H9 (cell line): ENCODE data around the gene CLIP3. TPM values are rescaled to one million over a fixed set of nuclear protein-coding genes. Genes with fewer than 3 reads are reported as not detected.

Experiments used
- DNase-seq: peaks from one replicate; pipeline ENCODE4 v3.0.0-alpha.2; 2017
- H2AFZ ChIP-seq: one replicate; pipeline ENCODE4 v1.6.1; 2013; ENCODE audit warnings: mild to moderate bottlenecking, low read length, control low read depth, moderate library complexity
- H2AK5ac ChIP-seq: 2 replicates; pipeline ENCODE4 v1.6.1; 2013; ENCODE audit warnings: low read length, control low read depth, mixed read lengths; ENCODE audit not compliant: insufficient read length
- H2BK120ac ChIP-seq: one replicate; pipeline ENCODE4 v1.6.1; 2013; ENCODE audit warnings: low read depth, mild to moderate bottlenecking, low read length, control low read depth, inconsistent platforms; ENCODE audit not compliant: poor library complexity, severe bottlenecking
- H2BK12ac ChIP-seq: 2 replicates; pipeline ENCODE4 v1.6.1; 2013; ENCODE audit warnings: low read length, control low read depth, mixed read lengths, low read depth; ENCODE audit not compliant: insufficient read length
- H2BK15ac ChIP-seq: 2 replicates; pipeline ENCODE4 v1.6.1; 2013; ENCODE audit warnings: low read depth, low read length, control low read depth
- H2BK20ac ChIP-seq: one replicate; pipeline ENCODE4 v1.6.1; 2013; ENCODE audit warnings: low read depth, mild to moderate bottlenecking, low read length, control low read depth, inconsistent platforms; ENCODE audit not compliant: poor library complexity, severe bottlenecking
- H2BK5ac ChIP-seq: 2 replicates; pipeline ENCODE4 v1.6.1; 2013; ENCODE audit warnings: low read length, control low read depth, mixed read lengths; ENCODE audit not compliant: insufficient read length
- H3K14ac ChIP-seq: 2 replicates; pipeline ENCODE4 v1.6.1; 2013; ENCODE audit warnings: low read length, control low read depth; ENCODE audit not compliant: insufficient read depth
- H3K18ac ChIP-seq: 2 replicates; pipeline ENCODE4 v1.6.1; 2013; ENCODE audit warnings: low read depth, mild to moderate bottlenecking, mixed read lengths, low read length, control low read depth; ENCODE audit not compliant: insufficient read length
- H3K23ac ChIP-seq: 2 replicates; pipeline ENCODE4 v1.6.1; 2013; ENCODE audit warnings: low read length, control low read depth, mixed read lengths, low read depth; ENCODE audit not compliant: insufficient read length
- H3K23me2 ChIP-seq: 2 replicates; pipeline ENCODE4 v1.6.1; 2013; ENCODE audit warnings: low read depth, mild to moderate bottlenecking, mixed read lengths, low read length, control low read depth; ENCODE audit not compliant: insufficient read length, poor library complexity, severe bottlenecking
- H3K27ac ChIP-seq: 2 replicates; pipeline ENCODE4 v1.5.1; 2013; ENCODE audit warnings: low read length, control low read depth, mixed read lengths, low read depth; ENCODE audit not compliant: insufficient read length
- H3K27me3 ChIP-seq: 2 replicates; pipeline ENCODE4 v1.6.1; 2013; ENCODE audit warnings: low read length, control low read depth, inconsistent platforms; ENCODE audit not compliant: insufficient read depth
- H3K4ac ChIP-seq: 2 replicates; pipeline ENCODE4 v1.6.1; 2013; ENCODE audit warnings: low read depth, mild to moderate bottlenecking, control low read depth, inconsistent platforms, low read length, moderate library complexity
- H3K4me1 ChIP-seq: 2 replicates; pipeline ENCODE4 v1.6.1; 2013; ENCODE audit warnings: low read length, control low read depth, inconsistent platforms; ENCODE audit not compliant: insufficient read depth
- H3K4me2 ChIP-seq: 2 replicates; pipeline ENCODE4 v1.6.1; 2013; ENCODE audit warnings: low read length, control low read depth, mixed read lengths; ENCODE audit not compliant: insufficient read length, insufficient read depth
- H3K56ac ChIP-seq: 2 replicates; pipeline ENCODE4 v1.6.1; 2013; ENCODE audit warnings: low read depth, mild to moderate bottlenecking, mixed read lengths, low read length, control low read depth; ENCODE audit not compliant: insufficient read length
- H3K79me1 ChIP-seq: 2 replicates; pipeline ENCODE4 v1.6.1; 2013; ENCODE audit warnings: low read depth, mild to moderate bottlenecking, moderate library complexity, low read length, control low read depth, inconsistent platforms; ENCODE audit not compliant: insufficient read depth, poor library complexity, severe bottlenecking
- H3K79me2 ChIP-seq: 2 replicates; pipeline ENCODE4 v1.6.1; 2013; ENCODE audit warnings: low read length, control low read depth, inconsistent platforms; ENCODE audit not compliant: insufficient read depth
- H3K9ac ChIP-seq: 2 replicates; pipeline ENCODE4 v1.6.1; 2013; ENCODE audit warnings: low read length, control low read depth, mixed read lengths; ENCODE audit not compliant: insufficient read length; ENCODE audit errors: extremely low read depth
- H3K9me3 ChIP-seq: one replicate; pipeline ENCODE4 v1.6.1; 2013; ENCODE audit warnings: low read depth, low read length, inconsistent platforms; ENCODE audit not compliant: control insufficient read depth
- H3T11ph ChIP-seq: one replicate; pipeline ENCODE4 v1.6.1; 2013; ENCODE audit warnings: mild to moderate bottlenecking, low read length, control low read depth, inconsistent platforms
- H4K20me1 ChIP-seq: one replicate; pipeline ENCODE4 v1.6.1; 2013; ENCODE audit not compliant: control insufficient read depth, insufficient read length, insufficient read depth
- H4K5ac ChIP-seq: 2 replicates; pipeline ENCODE4 v1.6.1; 2013; ENCODE audit warnings: low read depth, mild to moderate bottlenecking, mixed read lengths, low read length, control low read depth; ENCODE audit not compliant: insufficient read length
- H4K8ac ChIP-seq: replicated peaks from 2 replicates; pipeline ENCODE4 v1.6.1; 2013; ENCODE audit warnings: low read length, control low read depth, mixed read lengths, low read depth; ENCODE audit not compliant: insufficient read length
- H4K91ac ChIP-seq: 2 replicates; pipeline ENCODE4 v1.6.1; 2013; ENCODE audit warnings: low read depth, mild to moderate bottlenecking, moderate library complexity, mixed read lengths, low read length, control low read depth; ENCODE audit not compliant: insufficient read length
- H3K27ac Mint-ChIP-seq, 3 experiments: 2 replicates in 2 of 3; 3 replicates in 1 of 3; pipeline ENCODE4 v1.8.0; 2020 to 2021; ENCODE audit warnings: mixed read lengths in 3 of 3, mild to moderate bottlenecking in 1 of 3, moderate library complexity in 1 of 3
- H3K27me3 Mint-ChIP-seq: 2 replicates; pipeline ENCODE4 v1.8.0; 2021; ENCODE audit warnings: low read depth, mild to moderate bottlenecking, moderate library complexity, mixed read lengths
- H3K36me3 Mint-ChIP-seq, 3 experiments: 2 replicates in 2 of 3; 3 replicates in 1 of 3; pipeline ENCODE4 v1.8.0; 2020 to 2021; ENCODE audit warnings: low read depth in 3 of 3, mixed read lengths in 3 of 3; ENCODE audit not compliant: insufficient read depth in 1 of 3
- H3K4me1 Mint-ChIP-seq, 2 experiments: 2 replicates each; pipeline ENCODE4 v1.8.0; 2020; ENCODE audit warnings: mixed read lengths in 2 of 2
- H3K4me3 Mint-ChIP-seq, 2 experiments: 2 replicates in 1 of 2; 3 replicates in 1 of 2; pipeline ENCODE4 v1.8.0; 2020 to 2021; ENCODE audit warnings: mild to moderate bottlenecking in 2 of 2, mixed read lengths in 2 of 2, moderate library complexity in 1 of 2
- H3K9me3 Mint-ChIP-seq, 2 experiments: 2 replicates in 1 of 2; 3 replicates in 1 of 2; pipeline ENCODE4 v1.8.0; 2020; ENCODE audit warnings: mild to moderate bottlenecking in 2 of 2, mixed read lengths in 2 of 2, moderate library complexity in 1 of 2
- whole genome bisulfite sequencing: extraction: QIAGEN DNeasy Blood & Tissue Kit; methylation state at CpG from one replicate; pipeline ENCODE4 v1.1.7; 2013; ENCODE audit warnings: missing lambda C conversion rate, low lambda C conversion rate, mixed read lengths; ENCODE audit not compliant: insufficient read length; ENCODE audit errors: extremely low coverage; 5-methylcytosine and 5-hydroxymethylcytosine counted together
- total RNA-seq: library from RNA; stranded (reverse); gene quantifications from 2 replicates; pipeline ENCODE4 v1.2.1, GENCODE V29; 2021
- TF ChIP-seq, protein P1 (sequence below): fragments of 200-600 bp; sonication (generic); conservative IDR thresholded peaks from 3 replicates; pipeline ENCODE4 v1.8.0; 2021; ENCODE audit warnings: antibody characterized with exemption, mild to moderate bottlenecking

CLIP3 gene
- total RNA-seq, 1 experiment from 2014 or later = 19.7 TPM

DNA sequence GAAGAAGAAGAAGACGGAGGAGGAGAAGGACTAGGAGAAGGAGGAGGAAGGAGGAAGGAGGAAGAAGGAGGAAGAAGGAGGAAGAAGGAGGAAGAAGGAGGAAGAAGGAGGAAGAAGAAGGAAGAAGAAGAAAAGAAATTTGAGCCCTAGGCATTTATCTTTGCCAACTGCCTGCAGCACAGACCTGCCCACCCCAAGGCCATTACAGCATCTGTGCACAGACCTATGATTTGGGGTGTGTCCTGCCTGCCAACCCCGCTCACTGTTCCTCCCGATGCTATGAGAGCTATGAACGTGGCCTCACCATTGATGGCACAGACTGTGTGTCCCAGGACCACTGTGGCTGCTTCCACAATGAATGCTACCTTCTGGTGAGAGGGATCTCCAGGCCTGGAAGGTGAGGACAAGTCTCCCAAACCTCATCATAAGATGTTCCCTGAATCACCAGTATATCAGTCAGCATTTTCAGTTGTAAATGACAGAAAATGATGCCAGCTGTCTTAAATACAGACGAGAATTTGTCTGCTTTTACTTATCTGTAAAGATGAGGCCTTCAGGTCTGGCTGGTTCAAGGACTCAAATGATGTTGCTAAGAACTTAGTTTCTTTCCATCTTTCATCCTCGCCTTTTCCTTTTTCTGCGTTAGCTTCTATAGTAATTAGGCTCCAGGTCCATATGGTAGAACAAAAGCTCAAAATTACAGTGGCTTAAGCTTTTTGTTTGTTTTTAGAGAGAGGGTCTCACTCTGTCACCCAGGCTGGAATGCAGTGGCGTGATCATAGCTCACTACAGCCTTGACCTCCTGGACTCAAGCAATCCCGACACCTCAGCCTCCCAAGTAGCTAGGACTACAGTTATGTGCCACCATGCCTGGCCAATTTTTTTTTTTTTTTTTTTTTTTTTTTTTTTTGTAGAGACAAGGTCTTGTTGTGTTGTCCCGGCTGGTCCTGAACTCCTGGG is 41.6 kb downstream of the CLIP3 start:
- Mint-ChIP-seq H3K27me3 (peaks cover 38% of the 10 kb centered on the region), H3K9me3 (no peaks in the 10 kb centered on the region; a peak in 2 of 5 replicates), H3K27ac (no peak overlapping the region), H3K36me3 (peaks cover 0 to 3% (median 0%) of the 10 kb centered on the region in 3 experiments; a peak in 2 of 7 replicates), H3K4me3 (no peak overlapping the region), H3K4me1 (peaks cover 14 to 19% of the 10 kb centered on the region in 2 experiments)
- Histone ChIP-seq H3K79me1 (no peaks in the 10 kb centered on the region), H3K79me2 (no peaks in the 10 kb centered on the region), H4K5ac (no peak overlapping the region), H3K4me2 (no peak overlapping the region), H4K8ac (no peak overlapping the region), H3K18ac (no peak overlapping the region), H3K23me2 (peaks cover 6% of the 10 kb centered on the region), H3K27ac (no peak overlapping the region), H3K56ac (no peak overlapping the region), H2BK20ac (no peak overlapping the region), H3K9ac (no peak overlapping the region), H3K4ac (no peak overlapping the region), H2AFZ (no peak overlapping the region), H3K4me1 (no peaks in the 10 kb centered on the region), H3K14ac (no peak overlapping the region), H3K23ac (no peak overlapping the region), H2BK15ac (no peak overlapping the region), H4K20me1 (peaks cover 3% of the 10 kb centered on the region), H2BK12ac (no peak overlapping the region), H2AK5ac (no peak overlapping the region), H3K27me3 (no peaks in the 10 kb centered on the region; the same call in 1 of the 2 replicates), H2BK120ac (no peak overlapping the region), H3K9me3 (no peaks in the 10 kb centered on the region), H2BK5ac (no peak overlapping the region), H3T11ph (no peak overlapping the region), H4K91ac (no peak overlapping the region)
- TF ChIP-seq, protein P1, sequence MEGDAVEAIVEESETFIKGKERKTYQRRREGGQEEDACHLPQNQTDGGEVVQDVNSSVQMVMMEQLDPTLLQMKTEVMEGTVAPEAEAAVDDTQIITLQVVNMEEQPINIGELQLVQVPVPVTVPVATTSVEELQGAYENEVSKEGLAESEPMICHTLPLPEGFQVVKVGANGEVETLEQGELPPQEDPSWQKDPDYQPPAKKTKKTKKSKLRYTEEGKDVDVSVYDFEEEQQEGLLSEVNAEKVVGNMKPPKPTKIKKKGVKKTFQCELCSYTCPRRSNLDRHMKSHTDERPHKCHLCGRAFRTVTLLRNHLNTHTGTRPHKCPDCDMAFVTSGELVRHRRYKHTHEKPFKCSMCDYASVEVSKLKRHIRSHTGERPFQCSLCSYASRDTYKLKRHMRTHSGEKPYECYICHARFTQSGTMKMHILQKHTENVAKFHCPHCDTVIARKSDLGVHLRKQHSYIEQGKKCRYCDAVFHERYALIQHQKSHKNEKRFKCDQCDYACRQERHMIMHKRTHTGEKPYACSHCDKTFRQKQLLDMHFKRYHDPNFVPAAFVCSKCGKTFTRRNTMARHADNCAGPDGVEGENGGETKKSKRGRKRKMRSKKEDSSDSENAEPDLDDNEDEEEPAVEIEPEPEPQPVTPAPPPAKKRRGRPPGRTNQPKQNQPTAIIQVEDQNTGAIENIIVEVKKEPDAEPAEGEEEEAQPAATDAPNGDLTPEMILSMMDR = no peak
- no CpG with 5 or more reads among the region's 10 CpGs for WGBS
- DNase-seq = no peak
